GM23248 (cell line): ENCODE results near the gene MAPKBP1.

Source experiments
- EZH2 ChIP-seq: fragments of 200-600 bp; sonication (generic); IDR thresholded peaks from 2 replicates; pipeline ENCODE4 v1.6.1; 2018; ENCODE audit warnings: antibody characterized with exemption, mild to moderate bottlenecking; ENCODE audit not compliant: insufficient read depth, poor library complexity, severe bottlenecking
- EZH2phosphoT487 ChIP-seq: fragments of 200-600 bp; sonication (generic); IDR thresholded peaks from 2 replicates; pipeline ENCODE4 v1.6.1; 2018; ENCODE audit warnings: antibody characterized with exemption, moderate library complexity, mild to moderate bottlenecking, low read depth; ENCODE audit not compliant: insufficient read depth

- TF ChIP-seq EZH2phosphoT487 (no peak), EZH2 (no peak)
Measured at GRCh38 chr15:41783296-41783695, 9.0 kb downstream of the MAPKBP1 start.
